ENCODE data around the gene RET. TPM values are rescaled to one million over a fixed set of nuclear protein-coding genes. Genes with fewer than 3 reads are reported as not detected.

Gene RET
- total RNA-seq, 1 donor from 2014 or later, result 2.2 TPM

- no peak for TF ChIP-seq CTCF (IDR thresholded peaks at IDR 0.05; ENCODE audit: unreplicated experiment)
- H3K36me3 Mint-ChIP-seq, result no peaks in the 10 kb centered on the region
- H3K27ac Mint-ChIP-seq, result no peak overlapping the region
- H3K27me3 Mint-ChIP-seq (ENCODE audit: low read depth), result peaks cover 3% of the 10 kb centered on the region
- H3K4me3 Mint-ChIP-seq, result no peak overlapping the region
- H3K9me3 Mint-ChIP-seq, result no peaks in the 10 kb centered on the region
- peaks cover 15% of the 10 kb centered on the region for H3K4me1 Mint-ChIP-seq
- no peak for DNase-seq (ENCODE audit: low spot score in 2 of 2, unreplicated experiment in 2 of 2)
These were observed 11.6 kb upstream of the RET start for GRCh38 chr10:43065234-43065633.

- Mint-ChIP-seq H3K4me1 (peaks cover 15% of the 10 kb centered on the region), H3K36me3 (no peaks in the 10 kb centered on the region), H3K27me3 (ENCODE audit: low read depth) (peaks cover 3% of the 10 kb centered on the region), H3K9me3 (no peaks in the 10 kb centered on the region), H3K27ac (no peak overlapping the region), H3K4me3 (no peak overlapping the region)
- no peak for TF ChIP-seq CTCF (IDR thresholded peaks at IDR 0.05; ENCODE audit: unreplicated experiment)
- no peak for DNase-seq (ENCODE audit: low spot score in 2 of 2, unreplicated experiment in 2 of 2)
These were observed 11.1 kb upstream of the RET start for GRCh38 chr10:43065761-43066160.

DNA sequence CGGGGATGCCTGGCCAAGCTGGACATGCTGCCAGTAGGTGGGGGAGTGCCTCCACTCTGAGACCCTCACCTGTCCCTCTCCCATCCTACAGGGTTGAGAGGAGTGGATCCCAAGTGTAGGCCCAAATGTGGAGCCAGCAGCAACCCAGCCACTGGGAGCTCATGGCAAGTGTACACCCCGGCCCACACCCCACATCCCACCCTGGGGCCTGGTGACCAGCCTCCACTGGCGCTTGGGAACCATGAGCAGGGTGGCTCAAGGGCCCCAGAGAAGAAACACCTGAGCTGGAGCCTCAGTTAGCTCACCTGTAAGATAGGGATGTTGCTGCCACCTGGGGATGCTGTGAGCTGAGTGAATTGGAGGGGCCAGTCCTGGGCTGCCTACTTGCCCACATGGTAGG, 10.4 kb upstream of the RET start:
- no peak for DNase-seq (ENCODE audit: low spot score in 2 of 2, unreplicated experiment in 2 of 2)
- H3K9me3 Mint-ChIP-seq, result no peaks in the 10 kb centered on the region
- TF ChIP-seq CTCF (IDR thresholded peaks at IDR 0.05; ENCODE audit: unreplicated experiment), result no peak
- H3K27ac Mint-ChIP-seq, result no peak overlapping the region
- peaks cover 15% of the 10 kb centered on the region for H3K4me1 Mint-ChIP-seq
- H3K4me3 Mint-ChIP-seq, result no peak overlapping the region
- no peaks in the 10 kb centered on the region for H3K36me3 Mint-ChIP-seq
- H3K27me3 Mint-ChIP-seq (ENCODE audit: low read depth), result peaks cover 10% of the 10 kb centered on the region

GRCh38 chr10:43067391-43068135, 9.3 kb upstream of the RET start:
- H3K4me3 Mint-ChIP-seq, result no peak overlapping the region
- no peak for TF ChIP-seq CTCF (IDR thresholded peaks at IDR 0.05; ENCODE audit: unreplicated experiment)
- H3K27me3 Mint-ChIP-seq (ENCODE audit: low read depth), result peaks cover 18% of the 10 kb centered on the region
- H3K9me3 Mint-ChIP-seq, result no peaks in the 10 kb centered on the region
- peaks cover 15% of the 10 kb centered on the region for H3K4me1 Mint-ChIP-seq
- no peak for DNase-seq (ENCODE audit: low spot score in 2 of 2, unreplicated experiment in 2 of 2)
- no peak overlapping the region for H3K27ac Mint-ChIP-seq
- no peaks in the 10 kb centered on the region for H3K36me3 Mint-ChIP-seq

DNA sequence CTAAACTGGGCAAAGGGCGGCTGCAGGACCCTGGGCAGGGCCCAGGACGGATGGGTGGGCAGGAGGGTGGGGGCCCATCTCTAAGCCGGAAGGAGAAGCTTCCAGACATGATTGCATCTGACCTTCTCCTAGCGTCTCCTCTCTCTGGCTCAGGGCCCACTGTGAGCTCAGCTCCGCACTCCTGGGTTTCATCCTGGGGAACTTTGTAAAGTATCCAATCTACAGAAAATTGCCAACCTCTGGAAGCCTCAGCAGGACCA, 8.8 kb upstream of the RET start:
- Mint-ChIP-seq H3K4me1 (peaks cover 15% of the 10 kb centered on the region), H3K27ac (no peak overlapping the region), H3K4me3 (no peak overlapping the region), H3K36me3 (no peaks in the 10 kb centered on the region), H3K9me3 (no peaks in the 10 kb centered on the region), H3K27me3 (ENCODE audit: low read depth) (peaks cover 23% of the 10 kb centered on the region)
- no peak for DNase-seq (ENCODE audit: low spot score in 2 of 2, unreplicated experiment in 2 of 2)
- no peak for TF ChIP-seq CTCF (IDR thresholded peaks at IDR 0.05; ENCODE audit: unreplicated experiment)

All from mesothelial cell of epicardium (in vitro differentiated cells).